Uterus (tissue), 4 donors: ENCODE data around the gene GCH1. TPM values are rescaled to one million over a fixed set of nuclear protein-coding genes. Genes with fewer than 3 reads are reported as not detected.

ENCODE experiments used
- DNase-seq, 2 donors: peaks; one replicate each; pipeline ENCODE4 v3.0.0-alpha.2; 2019 to 2020
- H3K27ac ChIP-seq, 2 donors: fragments of 200-600 bp; sonication (generic); 1 replicate in 1 of 2; 2 replicates in 1 of 2; pipeline ENCODE4 v1.5.1; 2016 to 2018
- H3K27me3 ChIP-seq, 2 donors: fragments of 200-600 bp; sonication (generic); one replicate each; pipeline ENCODE4 v1.5.1; 2018 to 2019; ENCODE audit warnings: control low read depth in 1 of 2
- H3K36me3 ChIP-seq, 2 donors: fragments of 200-600 bp; sonication (generic); one replicate each; pipeline ENCODE4 v1.5.1; 2019; ENCODE audit warnings: control low read depth in 1 of 2
- H3K4me1 ChIP-seq, 2 donors: fragments of 200-600 bp; sonication (generic); one replicate each; pipeline ENCODE4 v1.5.1; 2018 to 2019; ENCODE audit warnings: control low read depth in 1 of 2
- H3K4me3 ChIP-seq, 2 donors: fragments of 200-600 bp; sonication (generic); 1 replicate in 1 of 2; 2 replicates in 1 of 2; pipeline ENCODE4 v1.5.1; 2018 to 2019; ENCODE audit warnings: mild to moderate bottlenecking in 1 of 2
- H3K9me3 ChIP-seq, 2 donors: fragments of 200-600 bp; sonication (generic); one replicate each; pipeline ENCODE4 v1.5.1; 2019; ENCODE audit warnings: control low read depth in 1 of 2
- CTCF ChIP-seq, 4 experiments: fragments of 200-600 bp in 2 of 4; fragments of 450-650 bp in 2 of 4; sonication (generic) in 2 of 4; IDR thresholded peaks; one replicate each; pipeline ENCODE4 v1.5.1; 2016 to 2019; ENCODE audit warnings: antibody characterized with exemption in 4 of 4, mild to moderate bottlenecking in 2 of 4, moderate library complexity in 1 of 4
- POLR2A ChIP-seq, 2 donors: fragments of 450-650 bp; IDR thresholded peaks; one replicate each; pipeline ENCODE4 v1.6.1; 2016; ENCODE audit warnings: antibody characterized with exemption in 2 of 2, mild to moderate bottlenecking in 1 of 2, moderate library complexity in 1 of 2
- intact Hi-C: fragments of 100-400 bp; cut with DNase I; formaldehyde crosslinking; loops from one replicate; pipeline ENCODE4 v1.15.1; 2023; ENCODE audit warnings: low total_unique reads
- total RNA-seq, 4 donors: library from RNA; depleted of rRNA in 3 of 4; stranded (reverse); fragments of >200 nt in 3 of 4; gene quantifications; one replicate each; pipeline versions ENCODE4 v1.1.0 to v1.2.4, GENCODE V29; 2014 to 2023
- donor health status: DM: yes; HTN: yes; CAD: no.

GCH1 gene
- total RNA-seq, 4 donors from 2014 or later: 3.2 to 10.6 (median 4.1) TPM

- H3K4me1 ChIP-seq: no peaks in the 10 kb centered on the region
- no peaks in the 10 kb centered on the region for H3K9me3 ChIP-seq
- no peaks in the 10 kb centered on the region for H3K36me3 ChIP-seq
- DNase-seq: no peak
- intact Hi-C loops: no loop called here
- no peak for TF ChIP-seq POLR2A (IDR thresholded peaks at IDR 0.05)
- no peak for TF ChIP-seq CTCF (IDR thresholded peaks at IDR 0.05)
- H3K4me3 ChIP-seq: no peak overlapping the region
- no peak overlapping the region for H3K27ac ChIP-seq
- H3K27me3 ChIP-seq: no peaks in the 10 kb centered on the region
Measured at GRCh38 chr14:54854181-54854580, 48.4 kb downstream of the GCH1 start.

GRCh38 chr14:54853339-54853738 is 49.3 kb downstream of the GCH1 start:
- Histone ChIP-seq H3K27ac (no peak overlapping the region), H3K4me3 (no peak overlapping the region), H3K4me1 (no peaks in the 10 kb centered on the region), H3K36me3 (no peaks in the 10 kb centered on the region), H3K9me3 (no peaks in the 10 kb centered on the region), H3K27me3 (no peaks in the 10 kb centered on the region)
- intact Hi-C loops: no loop called here
- no peak for DNase-seq
- TF ChIP-seq CTCF (IDR thresholded peaks at IDR 0.05) (no peak), POLR2A (IDR thresholded peaks at IDR 0.05) (no peak)

DNA sequence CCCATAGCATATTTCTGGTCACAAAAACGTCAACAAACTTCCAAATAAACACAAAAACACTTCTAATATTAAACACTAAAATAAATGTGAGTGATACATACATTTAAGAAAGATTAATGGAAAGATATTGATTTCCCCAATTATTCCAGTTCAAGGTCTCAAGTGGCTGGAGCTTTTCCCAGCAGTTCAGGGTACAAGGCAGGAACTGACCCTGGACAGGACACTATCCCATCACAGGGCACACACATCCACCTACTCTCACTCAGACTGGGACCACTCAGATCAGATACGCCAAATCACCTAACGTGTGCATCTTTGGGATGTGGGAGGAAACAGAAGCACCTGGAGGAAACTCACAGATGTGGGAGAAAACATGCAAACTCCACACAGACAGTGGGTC is 50.4 kb downstream of the GCH1 start:
- no peaks in the 10 kb centered on the region for H3K27me3 ChIP-seq
- DNase-seq: no peak
- H3K4me3 ChIP-seq: no peak overlapping the region
- H3K9me3 ChIP-seq: no peaks in the 10 kb centered on the region
- H3K36me3 ChIP-seq: no peaks in the 10 kb centered on the region
- no peak overlapping the region for H3K27ac ChIP-seq
- intact Hi-C loops: no loop called here
- TF ChIP-seq CTCF (IDR thresholded peaks at IDR 0.05) (no peak), POLR2A (IDR thresholded peaks at IDR 0.05) (no peak)
- H3K4me1 ChIP-seq: no peaks in the 10 kb centered on the region

DNA sequence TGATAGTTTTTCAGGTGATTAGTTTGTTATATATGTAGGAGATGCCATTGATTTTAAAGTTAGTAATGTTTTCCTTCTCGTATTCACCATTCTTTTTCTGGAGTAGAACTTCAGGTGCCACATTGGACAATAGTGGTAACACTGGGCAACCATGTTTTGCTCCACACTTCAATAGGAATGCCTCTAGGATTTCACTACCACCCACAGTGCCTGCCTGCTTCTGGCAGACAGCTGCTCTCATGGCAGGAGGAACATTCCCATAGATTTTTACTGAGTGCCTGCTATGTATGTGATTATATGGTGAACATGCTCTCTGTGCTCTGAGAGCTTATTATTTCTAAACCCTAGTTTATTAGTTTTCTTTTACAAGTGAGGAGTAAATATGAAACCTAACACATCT is 53.7 kb downstream of the GCH1 start:
- intact Hi-C loops: no loop called here
- no peaks in the 10 kb centered on the region for H3K4me1 ChIP-seq
- H3K4me3 ChIP-seq: no peak overlapping the region

DNA sequence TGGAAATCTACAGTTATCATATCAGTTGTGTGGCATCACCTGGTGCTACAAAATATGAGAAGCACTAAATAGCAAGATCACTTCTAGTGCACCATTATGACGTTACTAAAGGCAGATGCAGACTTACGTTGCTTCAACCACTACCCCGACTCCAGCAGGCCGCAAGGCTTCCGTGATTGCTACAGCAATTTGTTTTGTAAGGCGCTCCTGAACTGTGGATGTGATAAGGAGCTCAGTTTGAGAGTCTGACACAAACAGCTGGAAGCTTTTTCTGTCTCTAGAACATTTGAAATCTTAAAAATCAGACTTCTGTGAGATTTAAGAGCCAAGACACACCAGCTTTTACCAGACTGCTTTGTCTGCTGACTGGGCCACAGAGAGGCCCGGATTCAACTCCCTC is 57.0 kb downstream of the GCH1 start:
- H3K9me3 ChIP-seq: no peaks in the 10 kb centered on the region
- H3K27ac ChIP-seq: no peak overlapping the region
- no peaks in the 10 kb centered on the region for H3K27me3 ChIP-seq
- no peaks in the 10 kb centered on the region for H3K36me3 ChIP-seq
- no peak for DNase-seq
- H3K4me3 ChIP-seq: no peak overlapping the region
- no peaks in the 10 kb centered on the region for H3K4me1 ChIP-seq
- intact Hi-C loops: no loop called here
- TF ChIP-seq POLR2A (IDR thresholded peaks at IDR 0.05) (no peak), CTCF (IDR thresholded peaks at IDR 0.05) (no peak)

More for the DNA sequence above, 53.7 kb downstream of the GCH1 start:
- Histone ChIP-seq H3K9me3 (no peaks in the 10 kb centered on the region), H3K36me3 (no peaks in the 10 kb centered on the region), H3K27me3 (no peaks in the 10 kb centered on the region), H3K27ac (no peak overlapping the region)
- no peak for DNase-seq
- TF ChIP-seq POLR2A (IDR thresholded peaks at IDR 0.05) (no peak), CTCF (IDR thresholded peaks at IDR 0.05) (no peak)
